IPS-20b (cell line): ENCODE measurements around the gene KRTAP3-3.

Experiments
- H3K27ac ChIP-seq: one replicate; pipeline ENCODE4 v1.5.1; 2013; ENCODE audit warnings: low read length
- H3K27me3 ChIP-seq: 2 replicates; pipeline ENCODE4 v1.6.1; 2013; ENCODE audit warnings: mild to moderate bottlenecking, low read length, inconsistent platforms; ENCODE audit not compliant: insufficient read depth
- H3K36me3 ChIP-seq: 2 replicates; pipeline ENCODE4 v1.6.1; 2013; ENCODE audit warnings: low read depth, mild to moderate bottlenecking, inconsistent platforms, low read length, moderate library complexity; ENCODE audit not compliant: insufficient read depth
- H3K4me1 ChIP-seq: 2 replicates; pipeline ENCODE4 v1.6.1; 2013; ENCODE audit warnings: mild to moderate bottlenecking, control low read depth, inconsistent platforms, low read length, moderate library complexity; ENCODE audit not compliant: insufficient read depth
- H3K4me3 ChIP-seq: 2 replicates; pipeline ENCODE4 v1.5.1; 2013; ENCODE audit warnings: mild to moderate bottlenecking, low read length, inconsistent platforms
- H3K9ac ChIP-seq: 2 replicates; pipeline ENCODE4 v1.6.1; 2013; ENCODE audit warnings: low read depth, mild to moderate bottlenecking, inconsistent platforms, low read length, moderate library complexity
- H3K9me3 ChIP-seq: 2 replicates; pipeline ENCODE4 v1.6.1; 2013; ENCODE audit warnings: mild to moderate bottlenecking, low read depth, low read length, inconsistent platforms; ENCODE audit not compliant: insufficient read depth

KRTAP3-3 gene

DNA sequence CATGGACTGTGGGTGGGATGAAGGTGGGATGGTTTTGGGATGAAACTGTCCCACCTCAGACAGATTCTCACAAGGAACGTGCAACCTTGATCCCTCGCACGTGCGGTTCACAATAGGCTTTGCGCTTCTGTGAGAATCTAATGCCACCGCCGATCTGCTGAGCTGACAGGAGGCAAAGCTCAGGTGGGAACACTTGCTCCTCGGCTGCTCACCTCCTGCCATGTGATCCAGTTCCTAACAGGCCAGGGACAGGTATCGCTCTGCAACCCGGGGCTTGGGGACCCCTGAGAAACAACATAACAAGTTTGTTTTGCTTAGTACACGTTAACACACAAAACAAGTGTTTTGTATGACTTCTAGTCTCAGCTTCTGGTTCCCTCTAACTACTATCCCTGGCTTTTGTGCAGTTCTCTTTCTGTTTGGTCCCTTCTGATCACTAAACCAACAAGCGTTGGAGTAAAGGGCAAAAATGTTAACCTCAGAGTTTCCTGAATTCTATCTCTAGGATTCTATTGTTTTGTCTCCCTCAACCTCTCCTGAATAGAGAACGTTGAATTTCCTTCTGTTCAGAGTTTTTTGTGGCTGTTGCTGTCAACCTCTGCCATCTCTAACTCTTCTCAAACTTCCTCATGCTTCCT, 22.7 kb upstream of the KRTAP3-3 start:
- Histone ChIP-seq H3K9me3 (no peaks in the 10 kb centered on the region), H3K27ac (no peak overlapping the region), H3K4me1 (no peaks in the 10 kb centered on the region), H3K4me3 (no peak overlapping the region), H3K36me3 (no peaks in the 10 kb centered on the region), H3K27me3 (no peaks in the 10 kb centered on the region), H3K9ac (no peak overlapping the region)

DNA sequence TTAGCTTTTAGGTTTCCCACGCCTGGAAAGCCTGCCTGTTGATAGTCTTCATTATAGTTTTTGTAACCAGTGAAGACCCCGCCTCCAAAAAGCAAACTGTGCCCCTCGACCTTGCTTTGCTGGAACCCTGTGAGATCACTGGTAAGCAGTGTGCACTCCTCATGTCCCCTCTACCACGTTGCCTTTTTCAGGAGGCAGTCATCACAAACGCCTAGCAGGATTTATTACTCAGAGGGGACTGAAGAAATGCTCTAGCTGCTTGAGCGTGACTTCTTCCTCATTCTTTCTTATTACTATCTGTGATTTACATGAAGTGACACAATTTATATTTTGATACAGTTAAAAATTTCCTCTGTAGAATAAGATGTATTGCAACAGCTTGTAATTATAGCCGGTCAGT, 21.5 kb upstream of the KRTAP3-3 start:
- Histone ChIP-seq H3K27ac (no peak overlapping the region), H3K4me3 (no peak overlapping the region), H3K9ac (no peak overlapping the region), H3K27me3 (no peaks in the 10 kb centered on the region), H3K9me3 (no peaks in the 10 kb centered on the region), H3K4me1 (no peaks in the 10 kb centered on the region), H3K36me3 (no peaks in the 10 kb centered on the region)

DNA sequence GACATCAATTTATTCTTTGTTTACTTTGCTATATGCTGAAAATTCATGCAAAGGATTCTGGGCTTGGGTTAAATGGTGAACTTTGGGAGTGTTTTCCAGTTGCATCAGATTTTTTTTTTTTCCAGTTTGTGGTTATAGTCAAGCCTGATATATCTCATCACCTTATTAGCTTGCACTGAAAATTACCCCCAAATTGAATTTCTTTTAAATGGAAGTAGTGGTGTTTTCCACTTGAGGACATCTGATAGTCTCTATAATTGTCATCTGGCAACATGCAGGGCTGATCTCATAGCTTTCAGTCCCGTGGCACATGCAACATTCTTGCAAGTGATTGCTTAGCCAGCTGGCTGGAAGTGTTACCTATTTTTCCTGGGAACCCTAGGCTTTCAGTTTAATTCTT, 19.6 kb upstream of the KRTAP3-3 start:
- no peaks in the 10 kb centered on the region for H3K9me3 ChIP-seq
- no peak overlapping the region for H3K4me3 ChIP-seq
- no peak overlapping the region for H3K27ac ChIP-seq
- no peaks in the 10 kb centered on the region for H3K36me3 ChIP-seq
- H3K9ac ChIP-seq: no peak overlapping the region
- peaks cover 8% of the 10 kb centered on the region; the same call in 1 of the 2 replicates for H3K4me1 ChIP-seq
- H3K27me3 ChIP-seq: no peaks in the 10 kb centered on the region

DNA sequence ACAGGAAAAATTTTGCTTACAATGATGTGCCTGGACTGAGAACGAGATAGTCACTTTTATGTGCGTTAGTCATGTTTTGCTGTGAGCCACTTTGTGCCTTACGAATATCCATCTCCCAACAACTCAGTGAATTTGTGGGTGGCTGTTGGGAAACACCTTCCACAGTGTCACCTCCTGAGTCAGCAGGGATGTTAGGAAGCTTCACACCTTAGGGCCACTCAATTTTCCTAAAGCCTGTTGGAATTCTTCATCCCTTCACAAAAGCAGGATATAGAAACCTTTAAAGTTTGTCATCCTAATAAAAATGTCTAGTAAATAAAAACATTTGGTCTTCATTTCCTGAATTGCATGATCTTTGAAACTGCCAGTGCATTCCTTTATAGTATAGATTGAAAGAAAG, 19.2 kb upstream of the KRTAP3-3 start:
- H3K4me1 ChIP-seq: peaks cover 8% of the 10 kb centered on the region; the same call in 1 of the 2 replicates
- no peak overlapping the region for H3K4me3 ChIP-seq
- no peaks in the 10 kb centered on the region for H3K27me3 ChIP-seq
- H3K27ac ChIP-seq: no peak overlapping the region
- H3K36me3 ChIP-seq: no peaks in the 10 kb centered on the region
- no peak overlapping the region for H3K9ac ChIP-seq
- H3K9me3 ChIP-seq: no peaks in the 10 kb centered on the region

DNA sequence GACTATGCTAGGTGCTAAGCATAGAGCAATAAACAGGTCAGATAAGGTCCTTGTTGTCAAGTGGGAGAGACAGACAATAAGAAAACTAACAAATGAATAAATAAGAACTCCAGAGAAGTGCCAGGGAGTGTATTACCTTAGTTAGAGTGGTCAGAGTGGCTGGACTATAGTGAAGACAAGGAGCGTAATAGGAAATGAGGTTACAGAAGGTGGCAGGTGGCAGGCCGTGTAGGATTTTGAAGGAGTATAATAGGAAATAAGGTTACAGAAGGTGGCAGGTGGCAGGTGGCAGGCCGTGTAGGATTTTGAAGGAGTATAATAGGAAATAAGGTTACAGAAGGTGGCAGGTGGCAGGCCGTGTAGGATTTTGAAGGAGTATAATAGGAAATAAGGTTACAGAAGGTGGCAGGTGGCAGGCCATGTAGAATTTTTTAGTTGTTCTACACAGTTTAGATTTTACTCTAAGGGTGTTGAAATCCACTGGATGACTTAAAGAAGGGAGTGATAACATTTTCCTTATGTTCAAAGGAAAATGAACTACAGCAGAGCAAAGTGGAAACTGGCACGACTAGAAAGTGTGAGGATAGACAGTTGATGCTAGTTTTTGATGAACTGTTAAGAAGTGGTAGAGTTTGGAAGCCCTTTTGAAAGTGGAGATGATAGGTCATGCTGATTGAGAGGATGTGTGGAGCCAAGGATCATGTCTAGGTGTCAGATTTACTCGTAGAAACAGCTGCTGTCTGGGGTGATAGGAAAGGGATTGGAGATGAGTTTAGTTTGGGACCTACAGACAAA, 18.6 kb upstream of the KRTAP3-3 start:
- no peaks in the 10 kb centered on the region; the same call in 1 of the 2 replicates for H3K9me3 ChIP-seq
- no peak overlapping the region for H3K4me3 ChIP-seq
- H3K27ac ChIP-seq: no peak overlapping the region
- no peaks in the 10 kb centered on the region for H3K27me3 ChIP-seq
- H3K9ac ChIP-seq: no peak overlapping the region
- no peaks in the 10 kb centered on the region for H3K36me3 ChIP-seq
- H3K4me1 ChIP-seq: peaks cover 8% of the 10 kb centered on the region; the same call in 1 of the 2 replicates

DNA sequence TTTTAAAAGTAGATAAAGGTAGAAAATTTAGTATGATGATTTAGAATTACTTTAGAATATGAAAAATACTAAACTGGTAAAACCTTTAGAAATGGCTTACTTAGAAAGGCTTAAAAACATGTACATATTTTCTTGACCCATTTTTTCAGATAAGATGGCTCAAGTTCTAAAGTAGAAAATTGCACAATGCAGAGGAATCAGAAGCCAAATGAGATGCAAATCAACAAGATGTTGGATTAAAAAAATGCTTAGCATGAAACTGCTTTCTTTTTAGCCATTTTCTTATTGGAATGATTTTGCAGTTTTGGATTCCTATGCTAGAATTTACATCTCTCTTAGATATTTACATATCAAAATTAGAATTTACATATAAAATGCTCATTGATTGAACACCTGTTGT, 16.5 kb upstream of the KRTAP3-3 start:
- no peak overlapping the region for H3K4me3 ChIP-seq
- no peak overlapping the region for H3K27ac ChIP-seq
- peaks cover 8% of the 10 kb centered on the region; the same call in 1 of the 2 replicates for H3K4me1 ChIP-seq
- no peak overlapping the region for H3K9ac ChIP-seq
- H3K27me3 ChIP-seq: no peaks in the 10 kb centered on the region
- no peaks in the 10 kb centered on the region; the same call in 1 of the 2 replicates for H3K9me3 ChIP-seq
- H3K36me3 ChIP-seq: no peaks in the 10 kb centered on the region

DNA sequence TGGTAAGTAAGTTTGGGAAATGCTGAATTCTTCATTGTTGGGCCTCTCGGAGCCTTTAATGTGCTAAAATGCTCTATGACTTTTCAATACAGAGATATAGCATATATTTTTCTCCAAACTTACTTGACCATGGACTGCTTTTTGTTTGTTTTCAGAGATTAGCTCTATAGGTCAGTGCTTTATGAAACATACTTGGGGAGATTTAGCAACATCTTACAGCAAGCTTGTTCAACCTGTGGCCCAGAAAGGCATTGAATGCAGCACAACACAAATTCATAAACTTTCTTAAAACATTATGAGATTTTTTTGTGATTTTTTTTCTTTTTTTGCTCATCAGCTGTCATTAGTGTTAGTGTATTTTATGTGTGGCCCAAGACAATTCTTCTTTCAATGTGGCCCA, 16.0 kb upstream of the KRTAP3-3 start:
- H3K9me3 ChIP-seq: no peaks in the 10 kb centered on the region; the same call in 1 of the 2 replicates
- no peak overlapping the region for H3K9ac ChIP-seq
- H3K27me3 ChIP-seq: no peaks in the 10 kb centered on the region
- H3K4me1 ChIP-seq: peaks cover 8% of the 10 kb centered on the region; the same call in 1 of the 2 replicates
- H3K27ac ChIP-seq: no peak overlapping the region
- no peak overlapping the region for H3K4me3 ChIP-seq
- H3K36me3 ChIP-seq: no peaks in the 10 kb centered on the region

DNA sequence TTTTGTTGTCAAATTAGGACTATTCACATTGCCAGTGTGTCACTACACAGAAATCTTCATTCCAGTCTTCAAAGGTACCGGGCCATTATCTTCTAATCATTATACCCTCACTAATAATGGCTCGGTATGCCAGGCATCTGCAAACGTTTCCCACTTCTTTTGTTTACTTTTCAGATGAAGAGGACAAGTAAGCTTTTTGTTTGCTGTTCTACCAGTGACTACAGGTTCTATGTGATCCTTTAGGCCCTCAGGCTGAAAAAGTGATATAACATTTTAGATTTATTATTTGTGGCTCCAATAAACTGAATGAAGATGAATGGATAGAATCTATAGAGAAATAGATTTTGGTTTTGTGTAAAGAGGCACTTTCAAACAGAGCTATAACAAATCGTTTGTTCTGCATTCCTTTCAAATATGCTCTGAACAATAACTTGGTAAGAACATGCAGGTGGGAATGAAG, 15.4 kb upstream of the KRTAP3-3 start:
- Histone ChIP-seq H3K9ac (no peak overlapping the region), H3K36me3 (no peaks in the 10 kb centered on the region), H3K27me3 (no peaks in the 10 kb centered on the region), H3K27ac (no peak overlapping the region), H3K9me3 (no peaks in the 10 kb centered on the region; the same call in 1 of the 2 replicates), H3K4me3 (no peak overlapping the region), H3K4me1 (peaks cover 8% of the 10 kb centered on the region; the same call in 1 of the 2 replicates)

DNA sequence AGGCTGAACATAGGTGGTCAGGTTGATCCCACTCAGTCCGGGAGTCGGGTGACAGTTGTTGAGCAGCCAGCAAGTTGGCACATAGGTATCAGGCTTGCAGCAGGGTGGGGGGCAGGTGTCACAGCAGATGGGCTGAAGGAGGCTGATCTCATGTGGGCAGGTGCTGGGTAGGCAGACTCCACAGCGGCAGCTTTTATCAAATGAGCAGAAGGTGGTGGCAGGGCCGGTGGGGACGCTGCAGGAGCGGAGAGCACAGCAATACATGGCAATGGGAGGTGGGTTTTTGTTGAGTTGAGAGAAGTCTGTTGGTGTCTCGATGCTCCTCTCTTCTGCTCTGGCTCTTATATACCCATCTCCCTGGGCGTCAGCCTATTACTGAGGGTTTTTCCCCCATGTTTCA, 14.8 kb upstream of the KRTAP3-3 start, which contains the start of gene KRTAP3-1:
KRTAP3-1 (minus strand) TSS at position 318 of the 400 bp plus-strand sequence; CDS start at position 264, 54 bp downstream.
- H3K27me3 ChIP-seq: no peaks in the 10 kb centered on the region
- no peak within 1 kb of the TSS for H3K27ac ChIP-seq
- no peaks in the 10 kb centered on the region; the same call in 1 of the 2 replicates for H3K9me3 ChIP-seq
- no peaks in the 10 kb centered on the region for H3K36me3 ChIP-seq
- H3K4me1 ChIP-seq: peaks cover 8% of the 10 kb centered on the region; the same call in 1 of the 2 replicates
- no peak within 1 kb of the TSS for H3K4me3 ChIP-seq
- no peak within 1 kb of the TSS for H3K9ac ChIP-seq

DNA sequence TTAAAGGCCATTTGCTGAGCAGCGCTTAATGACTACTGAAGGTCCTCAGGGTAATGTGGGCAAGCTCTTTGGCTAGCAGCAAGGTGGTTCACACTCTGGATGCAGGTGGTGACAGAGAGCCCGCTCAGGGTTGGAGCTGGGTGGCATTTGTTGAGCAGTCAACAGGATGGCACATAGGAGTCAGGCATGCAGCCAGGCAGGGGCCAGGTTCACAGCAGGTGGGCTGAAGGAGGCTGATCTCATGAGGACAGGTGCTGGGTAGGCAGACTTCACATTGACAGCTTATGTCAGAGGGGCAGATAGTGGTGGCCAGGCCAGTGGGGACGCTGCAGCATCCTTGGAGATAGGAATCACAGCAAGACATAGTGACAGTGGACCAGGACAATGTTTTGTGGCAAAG, 10.4 kb upstream of the KRTAP3-3 start:
- H3K9me3 ChIP-seq: no peaks in the 10 kb centered on the region; the same call in 1 of the 2 replicates
- H3K36me3 ChIP-seq: no peaks in the 10 kb centered on the region
- H3K27me3 ChIP-seq: no peaks in the 10 kb centered on the region
- H3K27ac ChIP-seq: no peak overlapping the region
- no peak overlapping the region for H3K4me3 ChIP-seq
- H3K4me1 ChIP-seq: peaks cover 3% of the 10 kb centered on the region; the same call in 1 of the 2 replicates
- no peak overlapping the region for H3K9ac ChIP-seq

DNA sequence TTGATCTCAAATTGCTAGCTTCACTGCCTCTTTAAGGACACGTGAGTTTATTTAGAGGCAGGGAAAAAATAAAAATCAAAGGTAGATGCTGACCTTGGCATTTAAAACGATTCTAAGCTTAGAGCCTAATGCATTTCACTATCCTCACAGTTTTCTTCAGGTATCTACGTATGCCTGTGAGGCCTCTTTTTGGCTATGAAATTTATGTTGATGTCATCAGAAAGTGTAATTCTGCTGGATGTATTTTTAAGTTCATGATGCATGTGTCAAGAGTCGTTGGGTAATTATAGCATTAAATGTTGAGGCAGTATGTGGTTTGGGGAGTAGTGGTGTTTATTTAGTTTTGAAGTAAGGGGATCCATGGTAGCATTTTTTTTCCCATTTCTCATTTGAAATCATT, 10.0 kb upstream of the KRTAP3-3 start:
- Histone ChIP-seq H3K9ac (no peak overlapping the region), H3K27ac (no peak overlapping the region), H3K36me3 (no peaks in the 10 kb centered on the region), H3K4me1 (no peaks in the 10 kb centered on the region), H3K4me3 (no peak overlapping the region), H3K9me3 (no peaks in the 10 kb centered on the region; the same call in 1 of the 2 replicates), H3K27me3 (no peaks in the 10 kb centered on the region)
